HUES6 (cell line): ENCODE measurements around the gene SRGAP1.
"Not testable (repeated sequence)": the region's sequence is repeated elsewhere in the genome, so short reads cannot be mapped to it uniquely, and the experiment has no call there.

Source experiments
- H3K27ac ChIP-seq: 2 replicates; pipeline ENCODE4 v1.7.0; 2013; ENCODE audit warnings: low read depth, mild to moderate bottlenecking, low read length, inconsistent platforms
- H3K27me3 ChIP-seq: 2 replicates; pipeline ENCODE4 v1.6.1; 2013; ENCODE audit warnings: low read length; ENCODE audit not compliant: control insufficient read depth, insufficient read depth
- H3K36me3 ChIP-seq: 2 replicates; pipeline ENCODE4 v1.6.1; 2013; ENCODE audit warnings: low read length; ENCODE audit not compliant: control insufficient read depth, insufficient read depth
- H3K4me1 ChIP-seq: 2 replicates; pipeline ENCODE4 v1.6.1; 2013; ENCODE audit warnings: low read length; ENCODE audit not compliant: control insufficient read depth, insufficient read depth
- H3K4me3 ChIP-seq: 2 replicates; pipeline ENCODE4 v1.5.1; 2013; ENCODE audit warnings: low read depth, low read length
- H3K9ac ChIP-seq: one replicate; pipeline ENCODE4 v1.6.1; 2013; ENCODE audit warnings: mild to moderate bottlenecking, low read length
- H3K9me3 ChIP-seq: 2 replicates; pipeline ENCODE4 v1.6.1; 2013; ENCODE audit warnings: low read depth, low read length; ENCODE audit not compliant: control insufficient read depth, insufficient read depth

SRGAP1 gene

GRCh38 chr12:64029013-64029857 is 184.7 kb downstream of the SRGAP1 start:
- H3K9me3 ChIP-seq: peaks cover 4% of the 10 kb centered on the region; the same call in 1 of the 2 replicates
- no peak overlapping the region for H3K4me3 ChIP-seq
- no peaks in the 10 kb centered on the region for H3K36me3 ChIP-seq
- no peak overlapping the region for H3K9ac ChIP-seq
- H3K27me3 ChIP-seq: no peaks in the 10 kb centered on the region
- no peak overlapping the region for H3K27ac ChIP-seq
- no peaks in the 10 kb centered on the region for H3K4me1 ChIP-seq

GRCh38 chr12:64030155-64030554 is 185.7 kb downstream of the SRGAP1 start:
- Histone ChIP-seq H3K9me3 (peaks cover 4% of the 10 kb centered on the region; the same call in 1 of the 2 replicates), H3K4me3 (no peak overlapping the region), H3K4me1 (no peaks in the 10 kb centered on the region), H3K27me3 (no peaks in the 10 kb centered on the region), H3K27ac (no peak overlapping the region), H3K36me3 (no peaks in the 10 kb centered on the region), H3K9ac (no peak overlapping the region)

GRCh38 chr12:64034056-64034455 is 189.6 kb downstream of the SRGAP1 start:
- not testable (repeated sequence) for H3K4me1 ChIP-seq, H3K9me3 ChIP-seq, H3K4me3 ChIP-seq, H3K27ac ChIP-seq, H3K27me3 ChIP-seq, H3K9ac ChIP-seq, H3K36me3 ChIP-seq

- Histone ChIP-seq H3K4me3 (no peak overlapping the region), H3K4me1 (peaks cover 16% of the 10 kb centered on the region; the same call in 1 of the 2 replicates), H3K27ac (no peak overlapping the region), H3K9me3 (peaks cover 4% of the 10 kb centered on the region; the same call in 1 of the 2 replicates), H3K27me3 (no peaks in the 10 kb centered on the region), H3K9ac (no peak overlapping the region), H3K36me3 (no peaks in the 10 kb centered on the region)
Measured at GRCh38 chr12:64034901-64035576, 190.5 kb downstream of the SRGAP1 start.

GRCh38 chr12:64036414-64036813 is 191.9 kb downstream of the SRGAP1 start:
- Histone ChIP-seq H3K4me3 (no peak overlapping the region), H3K27me3 (no peaks in the 10 kb centered on the region), H3K9ac (no peak overlapping the region), H3K27ac (no peak overlapping the region), H3K4me1 (peaks cover 16% of the 10 kb centered on the region; the same call in 1 of the 2 replicates), H3K9me3 (peaks cover 4% of the 10 kb centered on the region; the same call in 1 of the 2 replicates), H3K36me3 (no peaks in the 10 kb centered on the region)

- Histone ChIP-seq H3K27me3 (no peaks in the 10 kb centered on the region), H3K9me3 (no peaks in the 10 kb centered on the region; the same call in 1 of the 2 replicates), H3K9ac (no peak overlapping the region), H3K36me3 (no peaks in the 10 kb centered on the region), H3K27ac (no peak overlapping the region), H3K4me3 (no peak overlapping the region), H3K4me1 (peaks cover 16% of the 10 kb centered on the region; the same call in 1 of the 2 replicates)
Measured at GRCh38 chr12:64039281-64039871, 194.9 kb downstream of the SRGAP1 start.

- Histone ChIP-seq H3K36me3 (no peaks in the 10 kb centered on the region), H3K27me3 (no peaks in the 10 kb centered on the region), H3K4me3 (no peak overlapping the region), H3K27ac (no peak overlapping the region), H3K4me1 (peaks cover 16% of the 10 kb centered on the region; the same call in 1 of the 2 replicates), H3K9ac (no peak overlapping the region), H3K9me3 (no peaks in the 10 kb centered on the region)
Measured at GRCh38 chr12:64042911-64043310, 198.4 kb downstream of the SRGAP1 start.

GRCh38 chr12:64044191-64044590 is 199.7 kb downstream of the SRGAP1 start:
- Histone ChIP-seq H3K4me1 (peaks cover 9% of the 10 kb centered on the region; the same call in 1 of the 2 replicates), H3K4me3 (no peak overlapping the region), H3K27me3 (no peaks in the 10 kb centered on the region), H3K9ac (no peak overlapping the region), H3K36me3 (no peaks in the 10 kb centered on the region), H3K9me3 (no peaks in the 10 kb centered on the region), H3K27ac (no peak overlapping the region)

GRCh38 chr12:64051057-64051456 is 206.6 kb downstream of the SRGAP1 start:
- 0 out of 2 replicates have a peak, but pooled peaks cover 3% of the 10 kb centered on the region for H3K9me3 ChIP-seq
- H3K36me3 ChIP-seq: no peaks in the 10 kb centered on the region
- no peaks in the 10 kb centered on the region for H3K27me3 ChIP-seq
- no peaks in the 10 kb centered on the region for H3K4me1 ChIP-seq
- no peak overlapping the region for H3K9ac ChIP-seq
- no peak overlapping the region for H3K4me3 ChIP-seq
- H3K27ac ChIP-seq: no peak overlapping the region

GRCh38 chr12:64053117-64053516 is 208.6 kb downstream of the SRGAP1 start:
- no peaks in the 10 kb centered on the region for H3K4me1 ChIP-seq

More at GRCh38 chr12:64053117-64053516, 208.6 kb downstream of the SRGAP1 start:
- Histone ChIP-seq H3K27ac (no peak overlapping the region), H3K36me3 (no peaks in the 10 kb centered on the region), H3K27me3 (no peaks in the 10 kb centered on the region), H3K4me3 (no peak overlapping the region), H3K9ac (no peak overlapping the region), H3K9me3 (0 out of 2 replicates have a peak, but pooled peaks cover 3% of the 10 kb centered on the region)
